B cell (primary cell): ENCODE data around the gene CFAP61. TPM values are rescaled to one million over a fixed set of nuclear protein-coding genes. Genes with fewer than 3 reads are reported as not detected.

Experiments
- polyA plus RNA-seq: library from polyadenylated mRNA; depleted of rRNA; stranded (reverse); fragments of >200 nt; gene quantifications from 2 replicates; pipeline ENCODE4 v1.2.3, GENCODE V29; 2012
- small RNA-seq: library from RNA; depleted of rRNA; stranded (forward); fragments of <200 nt; gene quantifications from one replicate; pipeline ENCODE3, GENCODE V24; 2012; ENCODE audit warnings: low replicate concordance, low read depth; ENCODE audit not compliant: insufficient read length
- total RNA-seq, 2 donors: library from RNA; stranded (reverse); fragments of 120-200 nt in 1 of 2; gene quantifications; 1 replicate in 1 of 2; 2 replicates in 1 of 2; pipeline versions ENCODE4 v1.2.3 to v1.2.4, GENCODE V29; 2013 to 2022

Gene CFAP61
- total and polyA plus RNA-seq, 2 donors (not counting 1 experiment from before 2014, with no cell fraction given) = not detected

Small RNA genes lying within 50 kb of the gene (small RNA-seq; reads per million reads assigned to genes)
- not detected for gene RN7SL690P

Other genes with a start within 250 kb of the CFAP61 start
- gene NAA20, start 35.2 kb upstream of the CFAP61 start, total RNA-seq = 25.5 and 27.1 TPM in 2 replicates
- gene NAA20, start 35.2 kb upstream of the CFAP61 start, polyA plus RNA-seq = 16.8 and 20.3 TPM in 2 replicates
- 25.5 and 32.1 TPM in 2 replicates for gene CRNKL1, start 66 bp upstream of the CFAP61 start, total RNA-seq
- gene CRNKL1, start 66 bp upstream of the CFAP61 start, polyA plus RNA-seq = 3.9 and 5.7 TPM in 2 replicates